Ovary (tissue), 3 donors: ENCODE data around the gene SND1.

Source experiments
- CTCF ChIP-seq, 3 donors: fragments of 450-650 bp in 2 of 3; fragments of 200-600 bp in 1 of 3; IDR thresholded peaks; one replicate each; pipeline versions ENCODE4 v1.5.1 to v1.8.0; 2016 to 2022; ENCODE audit warnings: antibody characterized with exemption in 3 of 3, mild to moderate bottlenecking in 1 of 3
- EP300 ChIP-seq: sonication (generic); formaldehyde crosslinking; IDR thresholded peaks from one replicate; pipeline ENCODE4 v1.6.1; 2017; ENCODE audit warnings: antibody characterized with exemption
- donor health status: DM: no; HTN: no; CAD: no.

GRCh38 chr7:127979113-127979727 is 327.2 kb downstream of the SND1 start:
- TF ChIP-seq CTCF (IDR thresholded peaks at IDR 0.05) (no peak), EP300 (no peak)
